ENCODE measurements around the gene CLCN3. TPM values are rescaled to one million over a fixed set of nuclear protein-coding genes. Genes with fewer than 3 reads are reported as not detected.
A peak's percentile ranks its signal among the peaks of the same experiment; 100 is the strongest.

Gene CLCN3
- total and polyA plus RNA-seq, 2 experiments from 2014 or later, result 14.9 to 38.4 TPM

DNA sequence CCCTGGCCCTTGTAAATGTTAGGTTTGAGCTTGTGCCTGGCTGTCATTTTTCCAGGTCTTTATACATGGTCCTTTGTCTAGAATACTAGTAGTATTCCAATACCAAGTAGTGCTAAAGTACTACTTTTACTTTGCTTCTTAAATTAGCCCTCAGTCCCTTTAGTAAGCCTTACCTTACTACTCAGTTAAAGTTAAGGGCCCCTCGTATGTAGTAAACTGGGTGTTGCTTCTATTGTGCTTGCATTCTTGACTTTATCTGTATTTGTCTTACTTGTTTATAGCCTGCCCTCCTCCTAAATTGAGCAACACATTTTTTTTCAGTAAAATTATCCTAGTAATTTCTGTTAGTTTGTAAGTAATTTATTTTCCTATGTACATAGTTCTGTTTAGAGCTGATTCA lies 25.2 kb downstream of the CLCN3 start:
- WGBS (ENCODE audit: low lambda C conversion rate, missing lambda C conversion rate), result 66% methylated on average over 1 of the region's 1 CpG
- Histone ChIP-seq H3K36me3 (replicated peaks; ENCODE audit: insufficient read depth, low read depth) (no peaks in the 10 kb centered on the region), H3K9me3 (ENCODE audit: low read depth) (no peaks in the 10 kb centered on the region), H3K9me2 (replicated peaks; ENCODE audit: insufficient read depth) (no peaks in the 10 kb centered on the region), H4K20me1 (ENCODE audit: insufficient read depth, poor library complexity, severe bottlenecking) (no peaks in the 10 kb centered on the region), H2AFZ (no peak overlapping the region), H3K4me1 (ENCODE audit: insufficient read depth) (peaks cover 19% of the 10 kb centered on the region), H3K4me3 (no peak overlapping the region), H3K79me2 (peaks cover 30% of the 10 kb centered on the region), H3K4me2 (no peak overlapping the region), H3K27me3 (no peaks in the 10 kb centered on the region), H3K27ac (no peak overlapping the region)
- DNase-seq (ENCODE audit: low spot score), result no peak
- TF ChIP-seq EZH2 (IDR thresholded peaks at IDR 0.05; ENCODE audit: borderline replicate concordance), result no peak
- no peak for TF ChIP-seq EZH2phosphoT487 (IDR thresholded peaks at IDR 0.05; ENCODE audit: low read depth, severe bottlenecking, unreplicated experiment)
- TF ChIP-seq CTCF (IDR thresholded peaks at IDR 0.05; ENCODE audit: poor library complexity), result no peak

- Histone ChIP-seq H3K4me3 (no peak overlapping the region), H4K20me1 (ENCODE audit: insufficient read depth, poor library complexity, severe bottlenecking) (no peaks in the 10 kb centered on the region), H3K36me3 (replicated peaks; ENCODE audit: insufficient read depth, low read depth) (no peaks in the 10 kb centered on the region), H3K27me3 (no peaks in the 10 kb centered on the region), H3K27ac (peak overlapping the region; percentile 6), H3K9me2 (replicated peaks; ENCODE audit: insufficient read depth) (no peaks in the 10 kb centered on the region), H3K4me2 (peak overlapping the region; percentile 6), H3K9me3 (ENCODE audit: low read depth) (no peaks in the 10 kb centered on the region), H2AFZ (no peak overlapping the region), H3K79me2 (peaks cover 59% of the 10 kb centered on the region), H3K4me1 (ENCODE audit: insufficient read depth) (peaks cover 19% of the 10 kb centered on the region)
- DNase-seq (ENCODE audit: low spot score), result no peak
- WGBS (ENCODE audit: low lambda C conversion rate, missing lambda C conversion rate), result 87% methylated on average over 7 of the region's 7 CpGs
- no peak for TF ChIP-seq CTCF (IDR thresholded peaks at IDR 0.05; ENCODE audit: poor library complexity)
- TF ChIP-seq EZH2 (IDR thresholded peaks at IDR 0.05; ENCODE audit: borderline replicate concordance), result no peak
- no peak for TF ChIP-seq EZH2phosphoT487 (IDR thresholded peaks at IDR 0.05; ENCODE audit: low read depth, severe bottlenecking, unreplicated experiment)
These were observed 29.3 kb downstream of the CLCN3 start for GRCh38 chr4:169649545-169650226.

DNA sequence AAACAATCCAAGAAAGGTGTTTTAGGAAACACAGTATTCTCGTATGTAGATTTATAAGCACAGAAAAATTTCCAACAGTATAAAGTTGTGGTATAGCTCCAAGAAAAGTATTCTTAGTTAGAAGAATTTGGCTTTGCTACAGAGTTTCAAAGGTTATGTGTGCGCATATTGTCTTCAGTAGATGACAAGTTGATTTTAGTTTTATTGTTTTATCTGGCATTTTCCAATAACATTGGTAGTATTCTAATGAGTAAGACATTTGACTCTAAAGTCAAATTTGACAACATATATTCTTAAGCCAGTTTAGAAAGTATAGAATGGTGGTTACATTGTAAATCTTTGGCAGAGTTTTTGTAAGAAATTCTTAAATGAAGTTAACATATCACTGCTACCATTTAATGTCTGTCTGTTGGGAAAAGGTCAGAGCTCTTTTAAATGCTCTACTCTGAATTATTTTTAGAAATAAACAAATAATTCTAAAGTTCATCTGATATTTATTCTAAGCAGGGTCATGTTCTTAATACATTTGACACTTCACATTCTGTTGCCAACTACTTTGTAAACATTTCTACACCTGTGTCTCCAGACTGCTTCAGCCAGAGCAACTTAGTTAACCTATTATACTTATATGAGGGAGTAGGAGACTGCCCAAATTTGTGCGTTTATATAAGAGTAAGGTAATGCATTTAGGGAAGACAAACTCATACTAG lies 30.0 kb downstream of the CLCN3 start:
- H4K20me1 ChIP-seq (ENCODE audit: insufficient read depth, poor library complexity, severe bottlenecking), result no peaks in the 10 kb centered on the region
- no peak overlapping the region for H3K4me3 ChIP-seq
- no peaks in the 10 kb centered on the region for H3K27me3 ChIP-seq
- TF ChIP-seq EZH2phosphoT487 (IDR thresholded peaks at IDR 0.05; ENCODE audit: low read depth, severe bottlenecking, unreplicated experiment) (no peak), EZH2 (IDR thresholded peaks at IDR 0.05; ENCODE audit: borderline replicate concordance) (no peak), CTCF (IDR thresholded peaks at IDR 0.05; ENCODE audit: poor library complexity) (no peak)
- H3K79me2 ChIP-seq, result peaks cover 65% of the 10 kb centered on the region
- no peaks in the 10 kb centered on the region for H3K9me2 ChIP-seq (replicated peaks; ENCODE audit: insufficient read depth)
- H3K4me2 ChIP-seq, result peak overlapping the region; percentile 6
- no peaks in the 10 kb centered on the region for H3K36me3 ChIP-seq (replicated peaks; ENCODE audit: insufficient read depth, low read depth)
- H2AFZ ChIP-seq, result no peak overlapping the region
- no peak for DNase-seq (ENCODE audit: low spot score)
- peak overlapping the region; percentile 6 for H3K27ac ChIP-seq
- H3K4me1 ChIP-seq (ENCODE audit: insufficient read depth), result peaks cover 18% of the 10 kb centered on the region
- 89% methylated on average over 3 of the region's 3 CpGs for WGBS (ENCODE audit: low lambda C conversion rate, missing lambda C conversion rate)
- no peaks in the 10 kb centered on the region for H3K9me3 ChIP-seq (ENCODE audit: low read depth)
